HCT116 (cell line): ENCODE measurements around the gene CALML6. TPM values are rescaled to one million over a fixed set of nuclear protein-coding genes. Genes with fewer than 3 reads are reported as not detected.

Source experiments
- ATAC-seq: fragments of 200-7000 bp; cut with Tn5 transposase; 2 replicates; pipeline ENCODE4 v1.9.1; 2020; ENCODE audit warnings: mild to moderate bottlenecking, moderate library complexity
- BruUV-seq: library from RNA; stranded (reverse); fragments of 400-500 nt; replicated peaks from 2 replicates; lab custom pipeline; 2021; lab: Mats Ljungman, UMichigan
- CTCF ChIA-PET: fragments of 300-600 bp; sonication (Branson Sonifier 250); formaldehyde crosslinking; loops from one replicate; lab custom pipeline; 2021; ENCODE audit warnings: antibody characterized with exemption; lab: Charles Lee
- POLR2A ChIA-PET: fragments of 300-600, 350-600 bp; sonication (Branson Sonifier 250); formaldehyde crosslinking; loops from one replicate; lab custom pipeline; 2021; ENCODE audit warnings: antibody characterized with exemption; lab: Charles Lee
- RAD21 ChIA-PET, 2 experiments: fragments of 300-600 bp; sonication (Branson Sonifier 250); formaldehyde crosslinking; loops; one replicate each; lab custom pipeline; 2023; ENCODE audit warnings: low total read pairs in 2 of 2; ENCODE audit not compliant: uncharacterized antibody in 2 of 2, unreplicated experiment in 2 of 2, low non-redundant PET in 1 of 2; lab: Charles Lee
- DNase-seq: peaks from one replicate; pipeline ENCODE4 v3.0.0-alpha.2; 2010; ENCODE audit warnings: low read depth, low spot score
- H2AFZ ChIP-seq: fragments of 200-600 bp; shearing (Covaris generic), sonication (generic); 2 replicates; pipeline ENCODE4 v1.6.1; 2017; ENCODE audit warnings: low read depth, mixed run types, mixed read lengths, antibody characterized with exemption, low read length; ENCODE audit not compliant: poor library complexity, severe bottlenecking
- H3K27ac ChIP-seq: 2 replicates; pipeline ENCODE4 v1.5.1; 2012; ENCODE audit warnings: low read depth, low read length
- H3K27me3 ChIP-seq: fragments of 200-600 bp; sonication (generic); 2 replicates; pipeline ENCODE4 v1.6.1; 2016; ENCODE audit warnings: mixed run types, low read length, mixed read lengths; ENCODE audit not compliant: insufficient read depth
- H3K36me3 ChIP-seq, 2 experiments: fragments of 200-500 bp in 1 of 2; fragments of 200-600 bp in 1 of 2; sonication (Bioruptor generic) in 1 of 2; sonication (generic) in 1 of 2; 2 replicates each; pipeline versions ENCODE4 v1.5.1 to v1.6.1; 2014 to 2016; ENCODE audit warnings: low read length in 2 of 2, inconsistent platforms in 1 of 2, mixed read lengths in 1 of 2, mixed run types in 1 of 2; ENCODE audit not compliant: insufficient read depth in 2 of 2, control insufficient read depth in 1 of 2
- H3K4me1 ChIP-seq, 2 experiments: fragments of 200-600 bp in 1 of 2; sonication (generic) in 1 of 2; 2 replicates each; pipeline versions ENCODE4 v1.5.1 to v1.6.1; 2012 to 2017; ENCODE audit warnings: low read length in 2 of 2, inconsistent platforms in 1 of 2, mild to moderate bottlenecking in 1 of 2, mixed read lengths in 1 of 2, mixed run types in 1 of 2, moderate library complexity in 1 of 2; ENCODE audit not compliant: insufficient read depth in 2 of 2, control insufficient read depth in 1 of 2
- H3K4me2 ChIP-seq: fragments of 200-600 bp; sonication (generic); 2 replicates; pipeline ENCODE4 v1.6.1; 2017; ENCODE audit warnings: mixed run types, low read length, mixed read lengths
- H3K4me3 ChIP-seq, 2 experiments: fragments of 200-600 bp in 1 of 2; sonication (generic) in 1 of 2; replicated peaks in 1 of 2; 2 replicates each; pipeline ENCODE4 v1.5.1; 2011 to 2016; ENCODE audit warnings: low read length in 2 of 2, control low read depth in 1 of 2, low read depth in 1 of 2, mild to moderate bottlenecking in 1 of 2, mixed read lengths in 1 of 2, mixed run types in 1 of 2
- H3K79me2 ChIP-seq: fragments of 200-600 bp; sonication (generic); 2 replicates; pipeline ENCODE4 v1.6.1; 2017; ENCODE audit warnings: mild to moderate bottlenecking, mixed run types, low read length, moderate library complexity, mixed read lengths; ENCODE audit not compliant: insufficient read depth
- H3K9ac ChIP-seq: fragments of 200-600 bp; sonication (generic); 2 replicates; pipeline ENCODE4 v1.6.1; 2016; ENCODE audit warnings: low read length, mixed read lengths
- H3K9me2 ChIP-seq: fragments of 200-600 bp; sonication (generic), shearing (Covaris generic); 2 replicates; pipeline ENCODE4 v1.6.1; 2017; ENCODE audit warnings: mixed run types, mild to moderate bottlenecking, moderate library complexity; ENCODE audit not compliant: insufficient read depth
- H3K9me3 ChIP-seq, 2 experiments: fragments of 200-500 bp in 1 of 2; fragments of 200-600 bp in 1 of 2; sonication (Bioruptor generic) in 1 of 2; sonication (generic) in 1 of 2; 2 replicates each; pipeline ENCODE4 v1.6.1; 2014 to 2017; ENCODE audit warnings: low read length in 2 of 2, mixed read lengths in 2 of 2, inconsistent platforms in 1 of 2, low read depth in 1 of 2, mild to moderate bottlenecking in 1 of 2, mixed run types in 1 of 2, moderate library complexity in 1 of 2; ENCODE audit not compliant: control insufficient read depth in 1 of 2, insufficient read depth in 1 of 2
- H4K20me1 ChIP-seq: fragments of 200-600 bp; sonication (generic), shearing (Covaris generic); 2 replicates; pipeline ENCODE4 v1.6.1; 2017; ENCODE audit warnings: mixed run types, mild to moderate bottlenecking, moderate library complexity; ENCODE audit not compliant: insufficient read depth
- EGR1 ChIP-seq: IDR thresholded peaks from 2 replicates; pipeline ENCODE4 v1.6.1; 2012; ENCODE audit warnings: low read depth
- ELF1 ChIP-seq: IDR thresholded peaks from 2 replicates; pipeline ENCODE4 v1.6.1; 2012; ENCODE audit warnings: low read depth, borderline replicate concordance
- EZH2 ChIP-seq: fragments of 200-600 bp; sonication (generic); IDR thresholded peaks from 2 replicates; pipeline ENCODE4 v1.6.1; 2017; ENCODE audit warnings: antibody characterized with exemption, mixed run types
- FOSL1 ChIP-seq: IDR thresholded peaks from 2 replicates; pipeline ENCODE4 v1.6.1; 2012; ENCODE audit warnings: low read depth
- JUND ChIP-seq: IDR thresholded peaks from 2 replicates; pipeline ENCODE4 v1.6.1; 2012
- POLR2AphosphoS5 ChIP-seq: IDR thresholded peaks from 2 replicates; pipeline ENCODE4 v1.6.1; 2011; ENCODE audit warnings: mild to moderate bottlenecking, low read depth, low read length, moderate library complexity
- RAD21 ChIP-seq: IDR thresholded peaks from 2 replicates; pipeline ENCODE4 v1.6.1; 2012; ENCODE audit warnings: low read depth, mild to moderate bottlenecking
- SIN3A ChIP-seq: IDR thresholded peaks from 2 replicates; pipeline ENCODE4 v1.6.1; 2012; ENCODE audit warnings: low read depth
- SP1 ChIP-seq: IDR thresholded peaks from 2 replicates; pipeline ENCODE4 v1.6.1; 2012; ENCODE audit warnings: low read depth
- SRF ChIP-seq: IDR thresholded peaks from 2 replicates; pipeline ENCODE4 v1.6.1; 2012; ENCODE audit warnings: low read depth
- TCF7L2 ChIP-seq: IDR thresholded peaks from 2 replicates; pipeline ENCODE4 v1.7.0; 2011; ENCODE audit warnings: borderline replicate concordance, inconsistent platforms; ENCODE audit not compliant: insufficient read depth, insufficient read length; ENCODE audit errors: extremely low read depth
- YY1 ChIP-seq: IDR thresholded peaks from 2 replicates; pipeline ENCODE4 v1.6.1; 2011; ENCODE audit warnings: low read length, low read depth, moderate library complexity, mild to moderate bottlenecking; ENCODE audit not compliant: insufficient replicate concordance; ENCODE audit errors: extremely low read depth
- ZNF274 ChIP-seq: fragments of 200-500 bp; sonication (Bioruptor generic); IDR thresholded peaks from 2 replicates; pipeline ENCODE4 v1.6.1; 2014; ENCODE audit warnings: mild to moderate bottlenecking, low read depth, low read length, inconsistent platforms
- intact Hi-C: fragments of 100-400 bp; cut with micrococcal nuclease; formaldehyde crosslinking; loops from 2 replicates; pipeline ENCODE4 v1.10.0; 2022
- total RNA-seq: library from RNA; stranded (reverse); gene quantifications from one replicate; pipeline ENCODE4 v1.2.1, GENCODE V29; 2021; ENCODE audit not compliant: unreplicated experiment
- TF ChIP-seq, protein P1 (sequence below): IDR thresholded peaks from 2 replicates; pipeline ENCODE4 v1.6.1; 2012; ENCODE audit warnings: low read depth
- TF ChIP-seq, protein P2 (sequence below): IDR thresholded peaks from 2 replicates; pipeline ENCODE4 v1.6.1; 2011; ENCODE audit warnings: mild to moderate bottlenecking, low read length, moderate library complexity; ENCODE audit not compliant: insufficient replicate concordance; ENCODE audit errors: extremely low read depth
- TF ChIP-seq, protein P3 (sequence below): IDR thresholded peaks from 2 replicates; pipeline ENCODE4 v1.6.1; 2012
- TF ChIP-seq, protein P4 (sequence below), 3 experiments: fragments of 200-600 bp in 1 of 3; sonication (generic) in 1 of 3; IDR thresholded peaks in 2 of 3; conservative IDR thresholded peaks in 1 of 3; 2 replicates each; pipeline ENCODE4 v1.5.1; 2012 to 2017; ENCODE audit warnings: low read depth in 2 of 3, low read length in 2 of 3, antibody characterized with exemption in 1 of 3, borderline replicate concordance in 1 of 3, control low read depth in 1 of 3, mild to moderate bottlenecking in 1 of 3, mixed read lengths in 1 of 3, mixed run types in 1 of 3, moderate library complexity in 1 of 3; ENCODE audit not compliant: insufficient read depth in 1 of 3

CALML6 gene
- total RNA-seq, 1 experiment from 2014 or later, result 2.3 TPM

DNA sequence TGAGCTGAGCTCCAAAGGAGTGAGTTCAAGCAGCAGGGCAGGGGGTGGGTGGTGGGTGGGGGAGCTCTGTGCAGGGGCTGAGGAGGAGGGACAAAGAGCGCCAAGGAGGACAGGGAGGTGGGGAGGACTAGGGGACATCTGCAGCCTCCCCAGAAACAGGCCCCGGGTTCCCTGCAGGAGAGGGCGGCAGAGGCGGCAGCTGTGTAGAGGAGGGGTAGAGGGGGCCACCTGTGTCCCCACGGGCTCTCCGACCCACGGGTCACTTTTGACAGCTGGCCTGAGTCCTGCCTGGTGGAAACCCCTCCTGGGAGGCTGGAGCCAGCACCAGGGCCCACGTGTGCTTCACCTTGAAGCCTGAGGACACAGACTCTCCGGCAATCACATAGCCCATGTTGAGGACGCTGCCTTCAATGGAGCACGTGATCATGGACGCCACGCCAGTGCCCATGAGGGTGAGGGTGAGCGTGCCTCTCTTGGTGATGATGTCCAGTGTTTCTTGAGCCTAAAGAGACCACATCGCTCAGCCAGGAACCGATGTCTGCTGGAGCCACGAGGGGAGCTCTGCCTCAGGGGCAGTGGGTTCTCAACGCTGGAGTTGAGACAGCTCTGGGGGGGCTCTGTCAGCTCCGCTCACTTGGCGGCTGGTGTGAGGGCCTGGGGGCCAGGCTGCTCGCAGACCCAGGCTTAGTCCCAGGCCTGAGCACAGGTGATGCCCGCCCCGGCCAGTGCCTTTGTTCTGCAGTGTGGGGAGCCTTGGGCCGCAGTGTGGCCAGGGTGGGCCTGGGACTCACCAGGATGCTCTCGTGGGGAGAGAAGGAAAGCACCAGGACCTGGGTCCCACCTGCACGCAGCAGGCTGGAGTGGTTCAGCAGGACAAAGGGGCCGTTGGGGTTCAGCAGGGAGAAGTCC is 10.6 kb downstream of the CALML6 start:
- Histone ChIP-seq H3K4me2 (no peak overlapping the region), H3K27ac (no peak overlapping the region), H2AFZ (no peak overlapping the region), H3K4me3 (no peak overlapping the region), H3K9ac (no peak overlapping the region), H3K27me3 (no peaks in the 10 kb centered on the region), H4K20me1 (no peaks in the 10 kb centered on the region), H3K79me2 (no peaks in the 10 kb centered on the region), H3K4me1 (no peaks in the 10 kb centered on the region), H3K9me3 (no peaks in the 10 kb centered on the region), H3K36me3 (no peaks in the 10 kb centered on the region), H3K9me2 (no peaks in the 10 kb centered on the region)
- ATAC-seq (no peak), DNase-seq (no peak)
- RAD21 ChIA-PET, result no interaction called here
- intact Hi-C loops, result no loop called here
- TF ChIP-seq RAD21, result no peak
- TF ChIP-seq, protein P1, sequence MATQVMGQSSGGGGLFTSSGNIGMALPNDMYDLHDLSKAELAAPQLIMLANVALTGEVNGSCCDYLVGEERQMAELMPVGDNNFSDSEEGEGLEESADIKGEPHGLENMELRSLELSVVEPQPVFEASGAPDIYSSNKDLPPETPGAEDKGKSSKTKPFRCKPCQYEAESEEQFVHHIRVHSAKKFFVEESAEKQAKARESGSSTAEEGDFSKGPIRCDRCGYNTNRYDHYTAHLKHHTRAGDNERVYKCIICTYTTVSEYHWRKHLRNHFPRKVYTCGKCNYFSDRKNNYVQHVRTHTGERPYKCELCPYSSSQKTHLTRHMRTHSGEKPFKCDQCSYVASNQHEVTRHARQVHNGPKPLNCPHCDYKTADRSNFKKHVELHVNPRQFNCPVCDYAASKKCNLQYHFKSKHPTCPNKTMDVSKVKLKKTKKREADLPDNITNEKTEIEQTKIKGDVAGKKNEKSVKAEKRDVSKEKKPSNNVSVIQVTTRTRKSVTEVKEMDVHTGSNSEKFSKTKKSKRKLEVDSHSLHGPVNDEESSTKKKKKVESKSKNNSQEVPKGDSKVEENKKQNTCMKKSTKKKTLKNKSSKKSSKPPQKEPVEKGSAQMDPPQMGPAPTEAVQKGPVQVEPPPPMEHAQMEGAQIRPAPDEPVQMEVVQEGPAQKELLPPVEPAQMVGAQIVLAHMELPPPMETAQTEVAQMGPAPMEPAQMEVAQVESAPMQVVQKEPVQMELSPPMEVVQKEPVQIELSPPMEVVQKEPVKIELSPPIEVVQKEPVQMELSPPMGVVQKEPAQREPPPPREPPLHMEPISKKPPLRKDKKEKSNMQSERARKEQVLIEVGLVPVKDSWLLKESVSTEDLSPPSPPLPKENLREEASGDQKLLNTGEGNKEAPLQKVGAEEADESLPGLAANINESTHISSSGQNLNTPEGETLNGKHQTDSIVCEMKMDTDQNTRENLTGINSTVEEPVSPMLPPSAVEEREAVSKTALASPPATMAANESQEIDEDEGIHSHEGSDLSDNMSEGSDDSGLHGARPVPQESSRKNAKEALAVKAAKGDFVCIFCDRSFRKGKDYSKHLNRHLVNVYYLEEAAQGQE, result no peak
- no peak for TF ChIP-seq TCF7L2
- no peak for TF ChIP-seq ELF1
- TF ChIP-seq SP1, result no peak
- no peak for TF ChIP-seq FOSL1
- no peak for TF ChIP-seq ZNF274
- TF ChIP-seq, protein P2, sequence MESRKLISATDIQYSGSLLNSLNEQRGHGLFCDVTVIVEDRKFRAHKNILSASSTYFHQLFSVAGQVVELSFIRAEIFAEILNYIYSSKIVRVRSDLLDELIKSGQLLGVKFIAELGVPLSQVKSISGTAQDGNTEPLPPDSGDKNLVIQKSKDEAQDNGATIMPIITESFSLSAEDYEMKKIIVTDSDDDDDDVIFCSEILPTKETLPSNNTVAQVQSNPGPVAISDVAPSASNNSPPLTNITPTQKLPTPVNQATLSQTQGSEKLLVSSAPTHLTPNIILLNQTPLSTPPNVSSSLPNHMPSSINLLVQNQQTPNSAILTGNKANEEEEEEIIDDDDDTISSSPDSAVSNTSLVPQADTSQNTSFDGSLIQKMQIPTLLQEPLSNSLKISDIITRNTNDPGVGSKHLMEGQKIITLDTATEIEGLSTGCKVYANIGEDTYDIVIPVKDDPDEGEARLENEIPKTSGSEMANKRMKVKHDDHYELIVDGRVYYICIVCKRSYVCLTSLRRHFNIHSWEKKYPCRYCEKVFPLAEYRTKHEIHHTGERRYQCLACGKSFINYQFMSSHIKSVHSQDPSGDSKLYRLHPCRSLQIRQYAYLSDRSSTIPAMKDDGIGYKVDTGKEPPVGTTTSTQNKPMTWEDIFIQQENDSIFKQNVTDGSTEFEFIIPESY, result no peak
- TF ChIP-seq SIN3A, result no peak
- no peak for TF ChIP-seq EZH2
- no peak for TF ChIP-seq EGR1
- no peak for TF ChIP-seq POLR2AphosphoS5
- TF ChIP-seq YY1, result no peak
- TF ChIP-seq SRF, result no peak
- TF ChIP-seq, protein P3, sequence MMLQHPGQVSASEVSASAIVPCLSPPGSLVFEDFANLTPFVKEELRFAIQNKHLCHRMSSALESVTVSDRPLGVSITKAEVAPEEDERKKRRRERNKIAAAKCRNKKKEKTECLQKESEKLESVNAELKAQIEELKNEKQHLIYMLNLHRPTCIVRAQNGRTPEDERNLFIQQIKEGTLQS, result no peak
- TF ChIP-seq, protein P4, sequence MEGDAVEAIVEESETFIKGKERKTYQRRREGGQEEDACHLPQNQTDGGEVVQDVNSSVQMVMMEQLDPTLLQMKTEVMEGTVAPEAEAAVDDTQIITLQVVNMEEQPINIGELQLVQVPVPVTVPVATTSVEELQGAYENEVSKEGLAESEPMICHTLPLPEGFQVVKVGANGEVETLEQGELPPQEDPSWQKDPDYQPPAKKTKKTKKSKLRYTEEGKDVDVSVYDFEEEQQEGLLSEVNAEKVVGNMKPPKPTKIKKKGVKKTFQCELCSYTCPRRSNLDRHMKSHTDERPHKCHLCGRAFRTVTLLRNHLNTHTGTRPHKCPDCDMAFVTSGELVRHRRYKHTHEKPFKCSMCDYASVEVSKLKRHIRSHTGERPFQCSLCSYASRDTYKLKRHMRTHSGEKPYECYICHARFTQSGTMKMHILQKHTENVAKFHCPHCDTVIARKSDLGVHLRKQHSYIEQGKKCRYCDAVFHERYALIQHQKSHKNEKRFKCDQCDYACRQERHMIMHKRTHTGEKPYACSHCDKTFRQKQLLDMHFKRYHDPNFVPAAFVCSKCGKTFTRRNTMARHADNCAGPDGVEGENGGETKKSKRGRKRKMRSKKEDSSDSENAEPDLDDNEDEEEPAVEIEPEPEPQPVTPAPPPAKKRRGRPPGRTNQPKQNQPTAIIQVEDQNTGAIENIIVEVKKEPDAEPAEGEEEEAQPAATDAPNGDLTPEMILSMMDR (IDR thresholded peaks at IDR 0.05 in 2 of 3, conservative IDR thresholded peaks at IDR 0.05 in 1 of 3; ENCODE audit: borderline replicate concordance in 1 of 3, insufficient read depth in 1 of 3, low read depth in 2 of 3, low read length in 2 of 3), result no peak
- TF ChIP-seq JUND, result no peak
- no TSS peak for BruUV-seq
- POLR2A ChIA-PET, result no interaction called here
- CTCF ChIA-PET, result no interaction called here
